Osteoblast (primary cell): ENCODE results near the gene CUX1. TPM values are rescaled to one million over a fixed set of nuclear protein-coding genes. Genes with fewer than 3 reads are reported as not detected.
A peak's percentile ranks its signal among the peaks of the same experiment; 100 is the strongest.

Experiments
- DNase-seq: peaks from one replicate; pipeline ENCODE4 v3.0.0; 2011; ENCODE audit warnings: low spot score, mixed read lengths; ENCODE audit not compliant: insufficient read length; ENCODE audit errors: missing footprints
- H2AFZ ChIP-seq: 2 replicates; pipeline ENCODE4 v1.6.0; 2011; ENCODE audit warnings: mild to moderate bottlenecking, low read length
- H3K27ac ChIP-seq: 2 replicates; pipeline ENCODE4 v1.5.1; 2011; ENCODE audit warnings: mild to moderate bottlenecking, low read depth, low read length, moderate library complexity
- H3K27me3 ChIP-seq: 2 replicates; pipeline ENCODE4 v1.6.0; 2012; ENCODE audit warnings: mild to moderate bottlenecking, control low read depth, inconsistent platforms, low read length, moderate library complexity; ENCODE audit not compliant: insufficient read depth
- H3K36me3 ChIP-seq: 2 replicates; pipeline ENCODE4 v1.5.1; 2011; ENCODE audit warnings: mild to moderate bottlenecking, low read length, control low read depth, moderate library complexity; ENCODE audit not compliant: insufficient read depth
- H3K4me1 ChIP-seq: 2 replicates; pipeline ENCODE4 v1.5.1; 2011; ENCODE audit warnings: mild to moderate bottlenecking, low read length, control low read depth, moderate library complexity; ENCODE audit not compliant: insufficient read depth
- H3K4me2 ChIP-seq: 2 replicates; pipeline ENCODE4 v1.6.0; 2011; ENCODE audit warnings: mild to moderate bottlenecking, low read length; ENCODE audit not compliant: insufficient read depth
- H3K4me3 ChIP-seq: fragments of 200-600 bp; sonication (generic); 3 replicates; pipeline ENCODE4 v1.5.1; 2012; ENCODE audit warnings: mild to moderate bottlenecking, low read length, inconsistent platforms; ENCODE audit not compliant: insufficient read depth
- H3K79me2 ChIP-seq: 2 replicates; pipeline ENCODE4 v1.6.0; 2012; ENCODE audit warnings: mild to moderate bottlenecking, low read length, control low read depth, inconsistent platforms; ENCODE audit not compliant: insufficient read depth
- H3K9me3 ChIP-seq: 2 replicates; pipeline ENCODE4 v1.5.1; 2011; ENCODE audit warnings: low read depth, low read length, control low read depth
- H4K20me1 ChIP-seq: 2 replicates; pipeline ENCODE4 v1.6.0; 2012; ENCODE audit warnings: mild to moderate bottlenecking, low read length, control low read depth; ENCODE audit not compliant: insufficient read depth
- total RNA-seq: library from RNA; depleted of rRNA; stranded (reverse); fragments of >200 nt; gene quantifications from 2 replicates; pipeline ENCODE4 v1.2.3, GENCODE V29; 2012
- TF ChIP-seq, protein P1 (sequence below): IDR thresholded peaks from 2 replicates; pipeline ENCODE4 v1.5.1; 2011; ENCODE audit warnings: mild to moderate bottlenecking, low read depth, low read length, moderate library complexity; ENCODE audit errors: extremely low read depth

The CUX1 gene
- total RNA-seq, 1 donor, result 41.6 TPM

DNA sequence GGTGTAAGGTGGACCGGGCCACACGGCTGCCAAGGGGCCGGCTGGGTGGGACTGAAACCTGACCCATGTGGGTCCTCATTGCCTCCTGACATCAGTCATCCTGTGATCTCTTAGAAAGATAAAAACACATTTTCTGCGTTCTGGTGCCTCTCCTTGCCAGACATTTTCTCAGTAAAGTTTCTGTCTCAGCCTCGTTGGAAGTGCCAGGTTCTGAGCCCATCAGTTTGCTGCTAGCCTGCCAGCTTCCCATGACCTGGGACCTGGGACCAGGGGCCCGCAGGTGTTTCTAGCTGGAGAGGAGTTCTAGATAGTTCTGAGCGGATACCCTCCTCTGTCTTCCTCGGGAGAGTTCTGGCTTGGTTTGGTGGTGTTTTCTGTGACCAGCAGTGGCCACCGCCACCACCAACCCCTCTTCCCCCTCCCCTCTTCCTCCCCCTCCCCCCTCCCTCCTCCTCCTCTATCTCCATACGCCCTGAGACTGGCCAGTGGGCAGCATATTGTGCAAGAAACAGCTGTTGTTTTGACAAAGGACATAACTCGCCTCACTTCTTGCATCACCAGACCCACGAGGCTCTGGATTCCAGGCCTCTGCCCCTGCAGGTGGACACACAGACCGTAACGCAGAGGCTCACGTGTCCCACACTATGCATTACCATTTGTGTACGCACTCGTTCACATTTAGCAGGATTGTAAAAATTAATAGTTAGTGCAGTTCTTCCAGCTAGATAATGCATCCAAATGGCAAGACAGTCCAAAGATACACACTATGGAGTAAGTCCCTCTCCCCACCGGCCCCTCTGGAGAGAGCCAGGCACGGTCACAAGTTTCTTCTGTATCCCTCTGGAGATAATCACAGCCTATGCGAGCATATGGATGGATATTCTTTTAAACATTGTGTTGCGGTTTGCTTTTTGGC lies 94.6 kb downstream of the CUX1 start:
- H3K4me2 ChIP-seq, result no peak overlapping the region
- H3K27ac ChIP-seq, result no peak overlapping the region

GRCh38 chr7:101912716-101913110 lies 95.3 kb downstream of the CUX1 start:
- peaks cover 5% of the 10 kb centered on the region for H3K4me1 ChIP-seq
- no peak for DNase-seq
- H3K27ac ChIP-seq, result no peak overlapping the region
- H3K4me2 ChIP-seq, result no peak overlapping the region
- no peaks in the 10 kb centered on the region for H3K9me3 ChIP-seq
- H3K36me3 ChIP-seq, result peaks cover 17% of the 10 kb centered on the region
- peaks cover 51% of the 10 kb centered on the region for H3K79me2 ChIP-seq
- H4K20me1 ChIP-seq, result peaks cover 37% of the 10 kb centered on the region
- H2AFZ ChIP-seq, result no peak overlapping the region
- H3K27me3 ChIP-seq, result no peaks in the 10 kb centered on the region
- no peak overlapping the region for H3K4me3 ChIP-seq
- TF ChIP-seq, protein P1, sequence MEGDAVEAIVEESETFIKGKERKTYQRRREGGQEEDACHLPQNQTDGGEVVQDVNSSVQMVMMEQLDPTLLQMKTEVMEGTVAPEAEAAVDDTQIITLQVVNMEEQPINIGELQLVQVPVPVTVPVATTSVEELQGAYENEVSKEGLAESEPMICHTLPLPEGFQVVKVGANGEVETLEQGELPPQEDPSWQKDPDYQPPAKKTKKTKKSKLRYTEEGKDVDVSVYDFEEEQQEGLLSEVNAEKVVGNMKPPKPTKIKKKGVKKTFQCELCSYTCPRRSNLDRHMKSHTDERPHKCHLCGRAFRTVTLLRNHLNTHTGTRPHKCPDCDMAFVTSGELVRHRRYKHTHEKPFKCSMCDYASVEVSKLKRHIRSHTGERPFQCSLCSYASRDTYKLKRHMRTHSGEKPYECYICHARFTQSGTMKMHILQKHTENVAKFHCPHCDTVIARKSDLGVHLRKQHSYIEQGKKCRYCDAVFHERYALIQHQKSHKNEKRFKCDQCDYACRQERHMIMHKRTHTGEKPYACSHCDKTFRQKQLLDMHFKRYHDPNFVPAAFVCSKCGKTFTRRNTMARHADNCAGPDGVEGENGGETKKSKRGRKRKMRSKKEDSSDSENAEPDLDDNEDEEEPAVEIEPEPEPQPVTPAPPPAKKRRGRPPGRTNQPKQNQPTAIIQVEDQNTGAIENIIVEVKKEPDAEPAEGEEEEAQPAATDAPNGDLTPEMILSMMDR, result no peak

More for the DNA sequence above, 94.6 kb downstream of the CUX1 start:
- Histone ChIP-seq H4K20me1 (peaks cover 41% of the 10 kb centered on the region), H2AFZ (no peak overlapping the region), H3K36me3 (peaks cover 13% of the 10 kb centered on the region), H3K79me2 (peaks cover 56% of the 10 kb centered on the region), H3K27me3 (no peaks in the 10 kb centered on the region), H3K4me1 (peaks cover 5% of the 10 kb centered on the region), H3K4me3 (no peak overlapping the region), H3K9me3 (no peaks in the 10 kb centered on the region)
- TF ChIP-seq, protein P1, result no peak
- DNase-seq, result no peak

GRCh38 chr7:101913247-101913721 lies 95.9 kb downstream of the CUX1 start:
- peaks cover 46% of the 10 kb centered on the region for H3K79me2 ChIP-seq
- H3K4me1 ChIP-seq, result peaks cover 5% of the 10 kb centered on the region
- no peaks in the 10 kb centered on the region for H3K9me3 ChIP-seq
- H3K27me3 ChIP-seq, result no peaks in the 10 kb centered on the region
- H3K4me3 ChIP-seq, result no peak overlapping the region
- H3K27ac ChIP-seq, result no peak overlapping the region
- peaks cover 33% of the 10 kb centered on the region for H4K20me1 ChIP-seq
- no peak for DNase-seq
- peaks cover 18% of the 10 kb centered on the region for H3K36me3 ChIP-seq
- no peak overlapping the region for H2AFZ ChIP-seq
- H3K4me2 ChIP-seq, result peak overlapping the region; percentile 50
- TF ChIP-seq, protein P1, result no peak

DNA sequence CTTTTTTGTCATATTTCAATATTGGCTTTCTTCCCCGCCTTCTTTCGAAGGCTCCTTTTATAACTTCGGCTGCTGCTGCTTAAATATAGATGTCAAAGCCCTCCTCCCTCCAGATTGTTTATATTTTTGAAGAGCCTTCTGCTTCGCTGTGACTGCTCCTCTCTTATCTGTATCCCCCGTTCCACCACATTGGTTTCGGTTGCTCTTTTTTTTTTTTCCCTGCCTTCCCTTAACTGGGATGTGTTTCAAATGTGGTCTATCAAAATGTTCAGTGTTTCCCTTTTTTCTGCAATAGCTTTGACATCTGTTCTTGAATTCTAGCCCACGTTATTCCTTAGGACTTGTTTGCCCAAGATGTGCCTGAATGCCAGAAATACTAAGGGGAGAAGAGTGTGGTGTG lies 96.4 kb downstream of the CUX1 start:
- H3K79me2 ChIP-seq, result peaks cover 41% of the 10 kb centered on the region
- DNase-seq, result no peak

More for the DNA sequence above, 96.4 kb downstream of the CUX1 start:
- peak overlapping the region; percentile 30 for H3K4me3 ChIP-seq
- H3K27me3 ChIP-seq, result no peaks in the 10 kb centered on the region
- peaks cover 28% of the 10 kb centered on the region for H4K20me1 ChIP-seq
- H2AFZ ChIP-seq, result no peak overlapping the region
- TF ChIP-seq, protein P1, result no peak
- peaks cover 22% of the 10 kb centered on the region for H3K36me3 ChIP-seq
- H3K27ac ChIP-seq, result no peak overlapping the region
- H3K9me3 ChIP-seq, result no peaks in the 10 kb centered on the region
- peak overlapping the region; percentile 50 for H3K4me2 ChIP-seq
- peaks cover 5% of the 10 kb centered on the region for H3K4me1 ChIP-seq
